Skin of body (tissue), 2 donors: Measurements from ENCODE around the gene MET. TPM values are rescaled to one million over a fixed set of nuclear protein-coding genes. Genes with fewer than 3 reads are reported as not detected.
"Not testable (repeated sequence)": the region's sequence is repeated elsewhere in the genome, so short reads cannot be mapped to it uniquely, and the experiment has no call there.

Experiments
- DNase-seq: peaks from one replicate; lab custom pipeline; 2025; lab: John Stamatoyannopoulos, UW
- total RNA-seq: library from RNA; depleted of rRNA; stranded (reverse); fragments of >200 nt; gene quantifications from one replicate; pipeline ENCODE4 v1.2.3, GENCODE V29; 2014

Gene MET
- total RNA-seq, 1 donor from 2014 or later = 7.1 TPM

DNA sequence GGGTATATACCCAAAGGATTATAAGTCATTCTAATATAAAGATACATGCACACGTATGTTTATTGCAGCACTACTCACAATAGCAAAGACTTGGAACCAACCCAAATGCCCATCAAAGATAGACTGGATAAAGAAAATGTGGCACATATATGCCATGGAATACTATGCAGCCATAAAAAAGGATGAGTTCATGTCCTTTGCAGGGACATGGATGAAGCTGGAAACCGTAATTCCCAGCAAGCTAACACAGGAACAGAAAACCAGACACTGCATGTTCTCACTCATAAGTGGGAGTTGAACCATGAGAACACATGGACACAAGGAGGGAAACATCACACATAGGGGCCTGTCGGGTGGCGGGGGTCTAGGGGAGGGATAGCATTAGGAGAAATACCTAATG, 79.1 kb downstream of the MET start:
- DNase-seq = not testable (repeated sequence)

DNA sequence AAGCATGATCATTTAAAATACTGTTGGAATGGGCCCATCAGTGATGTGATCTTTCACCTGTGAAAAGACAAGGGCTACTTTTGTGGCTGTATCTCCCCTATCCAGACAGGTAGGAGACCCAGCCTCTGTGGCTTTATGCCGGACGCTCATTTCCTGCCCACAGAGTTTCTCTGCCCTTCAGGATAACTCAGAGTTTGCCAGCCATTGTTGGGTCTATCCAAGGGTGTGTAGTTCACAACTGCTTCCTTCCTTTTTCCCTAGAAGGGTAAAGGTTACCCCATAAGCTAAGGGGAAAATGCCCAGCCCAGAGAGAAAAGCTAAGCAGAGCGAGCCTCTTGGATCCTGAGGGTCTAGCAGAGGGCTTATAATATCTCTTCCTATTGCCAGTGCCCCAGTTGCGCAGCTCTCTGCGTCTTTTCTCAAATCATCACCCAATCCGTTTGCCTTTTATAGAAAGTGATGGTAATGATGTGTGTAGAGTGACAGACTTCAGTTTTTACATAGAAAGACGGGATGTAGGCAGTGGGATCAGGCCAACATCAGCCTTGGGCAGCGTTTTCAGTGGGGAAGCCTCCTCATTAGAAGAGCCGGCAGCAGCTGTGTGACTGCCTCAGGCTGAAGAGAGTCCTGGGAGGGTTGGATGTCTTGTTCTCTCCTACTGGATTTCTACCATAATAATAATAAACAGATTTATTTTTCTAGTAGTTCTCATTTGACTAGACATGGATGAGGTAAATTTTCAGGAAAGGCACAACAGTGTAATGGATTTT, 80.5 kb downstream of the MET start:
- DNase-seq = no peak

DNA sequence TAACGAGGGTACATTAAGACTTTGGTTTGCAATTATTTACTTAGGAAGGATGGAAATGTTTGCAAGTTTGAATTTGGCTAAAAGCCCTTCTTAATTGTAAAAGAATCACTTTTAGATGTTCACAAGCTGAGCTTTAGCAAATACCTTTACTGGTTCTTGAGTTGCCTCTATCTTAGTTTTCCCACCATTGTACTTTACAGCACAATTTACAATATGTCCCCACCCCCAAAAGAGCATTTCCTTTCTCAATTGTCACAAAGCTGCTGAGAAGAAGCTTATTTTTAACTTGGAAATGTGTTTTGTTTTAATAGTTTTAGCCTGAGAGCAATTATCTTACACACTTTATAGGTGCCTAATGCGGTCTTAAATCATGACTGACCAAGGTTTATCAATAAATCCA, 81.1 kb downstream of the MET start:
- no peak for DNase-seq

DNA sequence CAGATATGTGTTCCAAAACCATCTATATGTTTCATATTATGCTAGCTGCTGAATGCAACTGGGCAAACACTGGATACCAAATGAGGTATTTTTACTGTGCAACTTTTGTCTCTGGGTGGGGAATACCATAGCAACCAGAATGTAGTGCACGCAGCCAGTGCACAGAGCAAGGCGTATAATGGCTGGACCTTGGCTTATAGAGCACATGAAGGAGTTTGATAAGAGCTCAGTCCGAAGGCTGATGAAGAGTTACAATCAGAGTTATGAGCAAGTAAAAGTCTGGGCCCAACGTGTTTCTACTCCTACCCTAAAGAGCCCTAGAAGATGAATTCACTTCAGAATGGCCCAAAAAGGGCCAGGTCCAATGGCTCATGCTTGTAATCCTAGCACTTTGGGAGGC, 82.2 kb downstream of the MET start:
- DNase-seq = no peak

DNA sequence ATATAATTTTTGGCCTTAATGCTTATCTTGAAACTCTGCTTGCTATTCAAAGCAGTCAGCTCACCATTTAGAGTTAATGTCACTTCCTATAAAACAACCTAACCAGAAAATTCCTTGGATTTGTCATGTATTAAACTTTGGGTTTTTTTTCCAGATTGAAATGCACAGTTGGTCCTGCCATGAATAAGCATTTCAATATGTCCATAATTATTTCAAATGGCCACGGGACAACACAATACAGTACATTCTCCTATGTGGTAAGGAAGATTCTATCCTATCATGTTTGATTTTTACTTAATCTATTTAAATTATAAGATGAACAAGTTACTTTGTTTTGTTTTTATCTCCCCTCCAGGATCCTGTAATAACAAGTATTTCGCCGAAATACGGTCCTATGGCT, 85.3 kb downstream of the MET start:
- DNase-seq = no peak

DNA sequence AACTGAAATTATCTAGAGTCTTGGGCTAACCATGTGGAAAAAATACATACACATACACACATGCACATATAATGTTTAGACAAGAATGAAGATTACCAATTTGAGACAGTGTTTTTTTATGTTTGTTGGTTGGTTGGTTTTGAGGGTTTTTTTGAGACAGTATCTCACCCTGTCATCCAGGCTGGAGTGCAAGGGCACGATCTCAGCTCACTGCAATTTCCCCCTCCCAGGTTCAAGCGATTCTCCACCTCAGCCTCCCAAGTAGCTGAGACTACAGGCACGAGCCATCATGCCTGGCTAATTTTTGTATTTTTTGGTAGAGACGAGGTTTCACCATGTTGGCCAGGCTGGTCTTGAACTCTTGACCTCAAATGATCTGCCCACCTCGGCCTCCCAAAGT, 87.6 kb downstream of the MET start:
- not testable (repeated sequence) for DNase-seq

DNA sequence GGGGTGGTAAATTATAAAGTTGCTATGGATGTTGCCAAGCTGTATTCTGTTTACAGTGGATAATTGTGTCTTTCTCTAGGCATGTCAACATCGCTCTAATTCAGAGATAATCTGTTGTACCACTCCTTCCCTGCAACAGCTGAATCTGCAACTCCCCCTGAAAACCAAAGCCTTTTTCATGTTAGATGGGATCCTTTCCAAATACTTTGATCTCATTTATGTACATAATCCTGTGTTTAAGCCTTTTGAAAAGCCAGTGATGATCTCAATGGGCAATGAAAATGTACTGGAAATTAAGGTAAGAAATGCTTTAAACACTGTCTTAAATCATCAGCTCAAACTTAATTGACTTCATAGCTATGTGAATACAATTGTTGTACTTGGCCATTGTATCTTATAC, 91.0 kb downstream of the MET start:
- DNase-seq = no peak

DNA sequence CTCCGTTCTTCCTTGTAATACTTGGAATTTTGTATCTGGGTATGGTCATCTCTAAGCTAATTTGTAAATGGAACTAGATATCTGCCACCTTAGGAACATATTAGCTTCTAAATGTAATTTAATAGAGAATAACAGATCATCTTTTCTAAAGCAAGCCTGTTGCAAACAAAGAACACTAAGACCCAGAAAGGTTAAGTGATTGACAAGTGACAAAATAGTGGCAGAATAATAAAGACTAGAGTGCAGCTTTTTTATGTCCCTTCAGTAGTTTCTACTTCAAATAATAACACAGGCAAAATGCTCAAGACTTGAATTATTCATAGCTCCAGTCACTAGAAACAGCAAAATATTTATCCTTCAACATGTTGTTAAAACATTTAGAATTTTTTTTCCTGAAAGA, 91.7 kb downstream of the MET start:
- no peak for DNase-seq

DNA sequence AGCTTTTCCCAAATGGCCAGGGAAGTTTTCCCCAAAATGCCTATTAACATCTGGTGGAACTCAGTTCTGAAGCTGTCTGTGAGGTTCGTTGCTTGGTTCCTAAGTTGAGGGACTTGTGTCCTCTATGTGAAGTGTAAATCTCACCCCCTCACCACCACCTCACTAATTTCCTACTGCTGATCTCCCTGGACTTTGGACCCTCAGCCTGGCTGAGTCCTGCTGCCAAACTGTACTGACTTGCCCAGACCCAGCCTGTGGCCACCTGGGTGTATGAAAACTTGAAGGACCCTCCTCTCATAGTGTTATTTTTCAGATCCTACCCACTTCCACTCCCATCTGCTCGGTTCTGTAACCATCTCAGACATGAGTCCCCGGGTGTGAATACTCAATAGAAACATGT, 94.9 kb downstream of the MET start:
- no peak for DNase-seq

DNA sequence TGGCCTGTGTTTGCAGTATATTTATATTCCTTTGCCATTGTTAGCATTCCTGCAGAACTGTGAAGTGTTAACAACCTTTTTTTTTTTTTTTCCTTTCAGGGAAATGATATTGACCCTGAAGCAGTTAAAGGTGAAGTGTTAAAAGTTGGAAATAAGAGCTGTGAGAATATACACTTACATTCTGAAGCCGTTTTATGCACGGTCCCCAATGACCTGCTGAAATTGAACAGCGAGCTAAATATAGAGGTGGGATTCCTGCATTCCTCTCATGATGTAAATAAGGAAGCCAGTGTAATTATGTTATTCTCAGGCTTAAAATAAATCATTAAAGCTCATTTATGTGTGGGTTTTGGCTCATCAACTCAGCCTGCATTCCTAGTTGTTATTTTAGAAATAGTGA, 97.5 kb downstream of the MET start:
- DNase-seq = no peak

DNA sequence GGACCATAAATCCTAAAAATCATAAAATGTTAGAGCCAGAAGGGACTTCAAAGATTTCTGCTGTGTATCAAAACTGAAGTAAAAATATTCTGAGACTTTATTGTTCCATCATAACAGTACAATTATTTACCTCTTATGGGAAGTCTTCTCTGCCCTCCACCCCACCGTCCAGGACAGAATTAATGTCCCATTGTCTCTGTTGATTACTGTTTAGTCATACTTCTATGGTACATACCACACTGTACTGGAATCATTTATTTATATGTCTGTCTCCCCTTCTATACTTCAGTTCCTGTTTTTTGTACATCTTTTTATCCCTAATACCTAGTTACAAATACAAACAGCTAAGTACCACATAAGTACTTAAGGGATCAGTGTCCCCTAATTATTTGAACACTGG, 98.9 kb downstream of the MET start:
- DNase-seq = no peak

DNA sequence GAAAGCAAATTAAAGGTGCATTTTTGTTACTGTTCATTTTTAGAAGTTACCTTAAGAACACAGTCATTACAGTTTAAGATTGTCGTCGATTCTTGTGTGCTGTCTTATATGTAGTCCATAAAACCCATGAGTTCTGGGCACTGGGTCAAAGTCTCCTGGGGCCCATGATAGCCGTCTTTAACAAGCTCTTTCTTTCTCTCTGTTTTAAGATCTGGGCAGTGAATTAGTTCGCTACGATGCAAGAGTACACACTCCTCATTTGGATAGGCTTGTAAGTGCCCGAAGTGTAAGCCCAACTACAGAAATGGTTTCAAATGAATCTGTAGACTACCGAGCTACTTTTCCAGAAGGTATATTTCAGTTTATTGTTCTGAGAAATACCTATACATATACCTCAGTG, 99.6 kb downstream of the MET start:
- DNase-seq = no peak

DNA sequence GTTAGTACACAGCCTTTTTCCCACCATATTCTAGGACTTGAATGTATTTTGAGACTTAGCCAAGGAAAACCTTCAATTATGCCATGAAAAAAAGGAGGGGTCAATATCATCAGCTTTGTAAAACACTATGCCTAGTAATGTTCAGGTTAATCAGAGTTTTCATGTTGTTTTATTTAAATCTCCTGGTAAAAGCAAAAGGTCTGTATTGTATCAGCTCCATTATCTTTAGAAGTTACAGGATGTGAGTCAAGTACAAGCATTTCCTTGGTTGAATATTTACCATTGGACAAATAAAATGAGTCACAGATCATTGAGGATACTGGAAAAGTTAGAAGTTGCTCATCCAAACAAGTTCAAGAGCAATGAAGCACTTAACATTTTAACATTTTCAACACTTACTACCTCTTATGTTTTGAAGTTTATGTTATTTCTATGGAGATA, 100.4 kb downstream of the MET start:
- no peak for DNase-seq

DNA sequence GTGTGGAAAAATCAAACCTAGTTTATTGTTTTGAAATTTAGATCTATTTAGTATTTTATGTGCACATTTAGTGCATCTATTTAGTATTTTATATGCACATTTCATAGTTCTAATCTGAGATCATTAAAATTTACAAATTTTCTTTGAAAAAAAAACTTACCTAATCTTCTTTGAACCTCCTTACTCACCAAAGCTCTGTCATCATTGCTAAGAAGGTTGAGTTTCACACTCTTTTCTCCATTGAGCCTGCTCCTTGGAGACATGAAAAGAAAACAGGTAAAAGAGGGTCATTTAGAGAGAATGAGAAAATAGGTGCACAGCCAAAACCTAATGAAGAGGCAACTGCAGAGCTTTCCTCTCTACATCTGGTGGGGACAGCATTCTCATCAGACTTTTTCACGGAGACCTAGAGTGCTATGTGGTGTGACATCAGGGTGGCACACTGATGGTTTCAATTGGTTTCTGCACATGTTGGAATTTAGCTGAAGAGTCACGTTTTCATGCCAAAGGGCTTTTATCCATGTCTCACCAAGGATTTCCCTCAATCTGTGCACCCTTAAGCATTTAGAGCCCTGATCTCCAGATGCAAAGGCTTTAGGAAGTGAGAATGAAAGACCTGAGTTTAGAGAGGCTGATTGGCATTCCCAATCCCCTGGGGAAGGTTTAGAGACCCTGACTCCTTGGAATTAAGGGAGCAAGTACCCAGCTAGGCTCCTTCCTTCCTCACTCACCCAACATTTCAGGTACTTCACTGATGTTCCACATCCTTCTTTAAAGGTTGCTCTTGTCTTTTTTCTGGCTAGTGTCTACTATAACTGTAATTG, 101.1 kb downstream of the MET start:
- no peak for DNase-seq

DNA sequence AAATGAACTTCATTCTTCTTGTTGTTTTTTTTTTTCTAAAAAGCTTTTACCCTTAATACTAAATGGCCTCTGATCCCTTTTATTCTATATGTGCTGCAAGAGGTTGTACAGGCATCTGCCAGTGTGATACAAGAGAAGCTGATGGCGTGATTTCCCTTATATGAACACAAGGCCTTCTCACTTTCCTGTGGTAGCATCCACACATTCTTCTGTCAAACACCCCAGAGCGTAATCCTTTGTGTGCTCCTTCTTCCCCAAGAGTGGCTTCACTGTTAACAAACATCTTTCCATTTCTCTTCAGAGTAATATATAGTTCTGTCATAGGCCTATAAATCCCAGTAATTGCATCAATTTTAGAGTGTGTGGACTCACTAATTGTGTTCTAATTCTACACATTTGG, 104.0 kb downstream of the MET start:
- DNase-seq = no peak

DNA sequence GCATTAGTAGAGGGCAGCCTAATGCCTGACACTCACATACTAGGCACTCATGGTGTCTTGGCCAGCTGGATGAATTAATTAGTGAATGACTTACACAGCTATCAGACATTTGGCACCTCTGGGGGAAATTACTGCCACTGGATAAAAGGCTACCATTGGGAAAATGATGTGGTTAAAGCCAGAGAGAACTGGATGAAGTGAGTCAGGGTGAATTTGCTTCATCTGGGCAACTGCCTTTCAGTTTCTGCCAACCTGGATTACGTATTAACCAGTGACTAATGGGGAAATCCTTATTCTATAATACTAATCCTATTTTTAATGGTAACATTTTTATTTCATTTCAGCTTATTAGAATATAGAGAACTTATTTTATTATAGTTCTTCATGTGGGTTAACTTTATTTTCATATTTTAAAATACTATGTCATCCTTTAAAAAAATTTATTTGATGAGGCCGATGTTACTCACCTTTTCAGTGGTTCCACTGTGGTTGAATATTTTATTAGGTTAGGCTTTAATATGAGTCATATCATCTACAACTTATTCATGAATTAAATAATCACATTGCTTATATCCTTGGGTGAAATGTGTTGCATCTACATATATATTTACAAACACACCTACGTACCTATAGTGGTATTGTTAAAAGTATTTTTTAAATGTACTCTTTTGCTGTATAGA, 104.8 kb downstream of the MET start:
- no peak for DNase-seq

DNA sequence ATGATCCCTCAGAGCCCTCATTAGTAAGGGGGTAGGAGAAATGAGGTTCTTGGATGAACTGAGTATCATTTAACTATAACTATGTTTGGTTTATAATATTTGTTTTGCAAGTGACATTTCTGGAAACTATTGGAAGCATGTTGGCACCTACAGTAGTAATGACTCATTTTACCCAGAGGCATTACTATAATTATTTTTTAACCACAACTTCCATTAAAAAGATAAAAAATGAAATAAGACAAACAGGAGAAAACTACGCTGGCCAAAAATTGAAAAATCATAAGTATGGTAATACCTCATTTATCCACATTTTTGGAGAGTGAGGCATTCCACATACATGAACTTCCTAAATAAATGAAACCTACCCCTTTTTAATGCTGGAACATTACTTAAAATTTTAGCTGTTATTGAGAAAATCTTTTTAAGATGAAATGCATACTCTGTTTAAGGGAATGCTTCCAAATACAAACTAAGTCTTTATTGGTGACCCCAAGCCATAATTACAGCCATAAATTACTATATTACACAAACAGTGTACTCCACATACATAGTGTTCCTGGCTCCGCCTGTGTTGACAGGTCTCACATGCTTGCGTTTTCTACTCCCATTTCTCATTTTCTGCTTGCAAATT, 105.8 kb downstream of the MET start:
- DNase-seq = peak; percentile 58

DNA sequence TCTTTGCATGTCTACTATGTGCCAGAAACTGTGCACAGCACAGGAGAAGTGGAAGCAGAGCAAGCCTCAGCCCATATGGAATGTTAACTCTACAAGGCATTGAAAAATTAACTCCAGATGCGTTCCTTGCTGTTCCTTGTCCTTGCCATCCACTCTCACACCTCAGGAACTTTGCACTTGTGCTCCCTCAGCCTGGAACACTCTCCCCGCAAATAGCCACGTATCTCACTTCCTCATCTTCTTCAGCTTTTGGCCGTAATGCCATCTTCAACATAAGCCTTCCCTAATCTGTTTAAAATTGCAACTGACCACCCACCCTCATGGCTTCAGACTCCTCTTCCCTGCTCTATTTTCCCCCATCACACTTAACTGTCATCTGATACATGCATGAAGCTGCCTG, 107.2 kb downstream of the MET start:
- no peak for DNase-seq

DNA sequence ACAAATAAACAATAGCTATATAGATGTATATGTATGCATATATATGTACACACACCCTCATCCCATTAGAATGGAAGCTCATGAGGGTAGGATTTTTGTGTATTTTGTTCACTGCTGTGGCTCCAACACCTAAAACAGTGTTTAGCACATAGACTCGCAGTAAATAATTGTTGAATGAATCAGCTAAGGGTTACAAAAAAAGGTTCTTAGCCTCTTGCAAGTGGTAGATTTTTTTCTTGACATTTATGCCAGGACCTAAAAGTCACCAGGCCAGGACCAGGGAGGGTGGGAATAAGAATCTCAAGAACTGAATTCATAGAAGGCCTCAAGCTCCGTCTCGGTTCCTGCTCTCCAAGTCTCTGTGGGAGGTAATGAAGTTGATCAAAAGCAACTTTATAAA, 107.9 kb downstream of the MET start:
- DNase-seq = no peak

DNA sequence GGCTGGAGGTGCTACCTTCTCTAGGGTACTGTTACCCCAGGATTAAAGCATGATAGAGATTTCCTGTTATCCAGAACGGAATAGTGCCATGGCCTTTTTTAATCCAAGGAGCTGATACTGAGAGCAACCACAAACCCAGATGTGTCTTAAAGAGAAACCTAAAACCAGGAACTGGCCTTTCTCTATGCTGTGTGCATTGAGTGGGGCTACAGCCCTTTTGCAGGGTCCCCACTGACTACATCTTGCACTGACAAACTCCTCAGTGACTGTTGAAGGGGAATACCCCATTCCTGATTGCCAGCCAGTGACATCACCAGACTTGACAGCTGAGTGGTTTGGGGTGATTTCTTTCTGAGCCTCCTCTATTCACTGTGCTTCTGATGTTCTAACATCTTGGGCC, 108.5 kb downstream of the MET start:
- DNase-seq = no peak

DNA sequence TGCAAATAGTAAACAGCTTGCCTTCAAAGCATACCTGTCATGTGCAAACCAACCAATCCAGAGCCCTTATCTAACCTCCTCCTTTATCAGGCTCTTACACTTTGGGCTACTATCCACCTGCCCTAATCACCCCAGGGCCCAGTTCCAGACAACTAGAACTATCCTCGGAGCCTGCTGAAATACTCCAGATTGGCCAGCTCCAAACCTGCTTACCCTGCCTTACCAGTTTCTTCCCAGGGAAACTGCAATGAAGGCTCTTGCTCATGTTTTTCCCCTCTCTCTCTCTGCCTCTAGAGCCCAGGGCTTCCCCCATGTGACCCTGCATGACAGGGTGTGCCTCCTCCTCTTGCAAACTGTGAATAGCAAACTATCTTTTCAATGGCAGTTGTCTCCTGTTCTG, 109.0 kb downstream of the MET start:
- peak; percentile 20 for DNase-seq

DNA sequence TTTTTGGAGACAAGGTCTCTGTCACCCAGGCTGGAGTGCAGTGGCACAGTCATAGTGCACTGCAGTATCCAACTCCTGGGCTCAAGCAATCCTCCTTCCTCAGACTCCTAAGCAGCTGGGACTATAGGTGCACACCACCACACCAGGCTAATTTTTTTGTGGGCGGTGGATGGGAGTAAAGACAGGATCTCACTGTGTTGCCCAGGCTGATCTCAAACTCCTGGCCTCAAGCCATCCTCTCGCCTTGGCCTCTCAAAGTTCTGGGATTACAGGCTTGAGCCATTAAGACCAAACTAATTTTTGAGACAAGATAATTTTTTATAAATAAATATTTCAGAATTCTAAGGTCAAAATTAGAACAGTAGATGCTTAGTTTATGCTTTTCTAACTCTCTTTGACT, 109.6 kb downstream of the MET start:
- DNase-seq = no peak
